GM12891 (cell line): ENCODE measurements around the gene COL8A2.

Experiments used
- PAX5 ChIP-seq: IDR thresholded peaks from 2 replicates; pipeline ENCODE4 v1.6.1; 2011; ENCODE audit warnings: low read length, moderate library complexity, mild to moderate bottlenecking; ENCODE audit not compliant: insufficient read depth, severe bottlenecking
- POU2F2 ChIP-seq: IDR thresholded peaks from 2 replicates; pipeline ENCODE4 v1.6.1; 2011; ENCODE audit warnings: low read depth, mild to moderate bottlenecking, control low read depth, low read length, moderate library complexity

GRCh38 chr1:36109041-36109679 is 15.9 kb downstream of the COL8A2 start:
- TF ChIP-seq POU2F2 (no peak), PAX5 (no peak)
